GM23338 (cell line): Measurements from ENCODE around the gene CARD6. TPM values are rescaled to one million over a fixed set of nuclear protein-coding genes. Genes with fewer than 3 reads are reported as not detected.

Experiments used
- ATAC-seq: fragments of 200-7000 bp; cut with Tn5 transposase; 3 replicates; pipeline ENCODE4 v1.9.1; 2020
- DNase-seq: peaks from one replicate; pipeline ENCODE4 v3.0.0-alpha.2; 2015; ENCODE audit warnings: low spot score
- H2AFZ ChIP-seq: fragments of 200-600 bp; sonication (generic); 2 replicates; pipeline ENCODE4 v1.8.0; 2016; ENCODE audit warnings: antibody characterized with exemption, mild to moderate bottlenecking, moderate library complexity
- H3F3A ChIP-seq: fragments of 200-600 bp; sonication (generic); replicated peaks from 2 replicates; pipeline ENCODE4 v1.8.0; 2017; ENCODE audit warnings: antibody characterized with exemption, mixed run types, low read depth
- H3K27ac ChIP-seq: fragments of 200-600 bp; sonication (generic); 2 replicates; pipeline ENCODE4 v1.6.1; 2016; ENCODE audit warnings: low read depth
- H3K27me3 ChIP-seq: fragments of 200-600 bp; sonication (generic); 2 replicates; pipeline ENCODE4 v1.8.0; 2016; ENCODE audit warnings: mild to moderate bottlenecking, mixed run types, moderate library complexity; ENCODE audit not compliant: insufficient read depth
- H3K36me3 ChIP-seq: fragments of 200-600 bp; sonication (generic); 2 replicates; pipeline ENCODE4 v1.8.0; 2016; ENCODE audit warnings: mild to moderate bottlenecking; ENCODE audit not compliant: insufficient read depth
- H3K4me1 ChIP-seq: fragments of 200-600 bp; sonication (generic); 2 replicates; pipeline ENCODE4 v1.8.0; 2016; ENCODE audit warnings: mild to moderate bottlenecking, moderate library complexity; ENCODE audit not compliant: insufficient read depth
- H3K4me2 ChIP-seq: fragments of 200-600 bp; sonication (generic); 2 replicates; pipeline ENCODE4 v1.7.1; 2017; ENCODE audit warnings: mixed run types
- H3K4me3 ChIP-seq: fragments of 200-600 bp; sonication (generic); 2 replicates; pipeline ENCODE4 v1.6.1; 2016; ENCODE audit warnings: mixed run types
- H3K79me2 ChIP-seq: fragments of 200-600 bp; sonication (generic); replicated peaks from 2 replicates; pipeline ENCODE4 v1.8.0; 2017; ENCODE audit warnings: mild to moderate bottlenecking; ENCODE audit not compliant: insufficient read depth
- H3K9me2 ChIP-seq: fragments of 200-600 bp; sonication (generic); 2 replicates; pipeline ENCODE4 v1.8.0; 2017; ENCODE audit not compliant: insufficient read depth
- H4K20me1 ChIP-seq: fragments of 200-600 bp; sonication (generic); replicated peaks from 2 replicates; pipeline ENCODE4 v1.8.0; 2017; ENCODE audit warnings: mild to moderate bottlenecking; ENCODE audit not compliant: insufficient read depth
- H3K27ac Mint-ChIP-seq: 2 replicates; pipeline ENCODE4 v1.8.0; 2020; ENCODE audit warnings: inconsistent platforms, mild to moderate bottlenecking, moderate library complexity, mixed read lengths
- H3K27me3 Mint-ChIP-seq: 3 replicates; pipeline ENCODE4 v1.8.0; 2022; ENCODE audit warnings: low read depth, mild to moderate bottlenecking, moderate library complexity, mixed read lengths, inconsistent platforms; ENCODE audit not compliant: insufficient read depth, poor library complexity
- H3K36me3 Mint-ChIP-seq: 3 replicates; pipeline ENCODE4 v1.8.0; 2021; ENCODE audit warnings: low read depth, mild to moderate bottlenecking, inconsistent platforms, moderate library complexity, mixed read lengths
- H3K4me1 Mint-ChIP-seq: 3 replicates; pipeline ENCODE4 v1.8.0; 2020; ENCODE audit warnings: mild to moderate bottlenecking, inconsistent platforms, mixed read lengths
- H3K4me3 Mint-ChIP-seq: 3 replicates; pipeline ENCODE4 v1.8.0; 2021; ENCODE audit warnings: moderate library complexity, mild to moderate bottlenecking, inconsistent platforms, mixed read lengths
- H3K9me3 Mint-ChIP-seq: 3 replicates; pipeline ENCODE4 v1.8.0; 2020; ENCODE audit warnings: moderate library complexity, mild to moderate bottlenecking, inconsistent platforms, mixed read lengths
- CREB1 ChIP-seq: fragments of 250-450 bp; sonication (Bioruptor Pico); IDR thresholded peaks from 2 replicates; pipeline ENCODE4 v1.5.0; 2020; ENCODE audit warnings: low read depth, mild to moderate bottlenecking, moderate library complexity
- CTCF ChIP-seq, 2 experiments: fragments of 200-600 bp in 1 of 2; sonication (generic) in 1 of 2; conservative IDR thresholded peaks; 2 replicates each; pipeline versions ENCODE4 v1.5.1 to v1.6.1; 2016 to 2017; ENCODE audit warnings: antibody characterized with exemption in 2 of 2, low read depth in 2 of 2, mild to moderate bottlenecking in 2 of 2, moderate library complexity in 1 of 2
- ETS1 ChIP-seq: IDR thresholded peaks from 2 replicates; pipeline ENCODE4 v1.6.1; 2016; ENCODE audit warnings: antibody characterized with exemption
- EZH2 ChIP-seq: fragments of 200-600 bp; sonication (generic); IDR thresholded peaks from one replicate; pipeline ENCODE4 v1.8.0; 2017; ENCODE audit warnings: antibody characterized with exemption, mild to moderate bottlenecking, low read depth; ENCODE audit not compliant: unreplicated experiment
- EZH2phosphoT487 ChIP-seq: fragments of 200-600 bp; sonication (generic); IDR thresholded peaks from one replicate; pipeline ENCODE4 v1.8.1; 2018; ENCODE audit warnings: antibody characterized with exemption; ENCODE audit not compliant: unreplicated experiment
- JUNB ChIP-seq: IDR thresholded peaks from one replicate; pipeline ENCODE4 v1.6.1; 2016; ENCODE audit warnings: antibody characterized with exemption; ENCODE audit not compliant: unreplicated experiment
- NANOG ChIP-seq: IDR thresholded peaks from 2 replicates; pipeline ENCODE4 v1.6.1; 2016; ENCODE audit warnings: antibody characterized with exemption, borderline replicate concordance
- POLR2AphosphoS5 ChIP-seq: IDR thresholded peaks from 2 replicates; pipeline ENCODE4 v1.6.1; 2016; ENCODE audit warnings: antibody characterized with exemption, low read depth
- REST ChIP-seq: IDR thresholded peaks from one replicate; pipeline ENCODE4 v1.6.1; 2018; ENCODE audit warnings: antibody characterized with exemption; ENCODE audit not compliant: unreplicated experiment
- STAT1 ChIP-seq: IDR thresholded peaks from one replicate; pipeline ENCODE4 v1.6.1; 2016; ENCODE audit warnings: antibody characterized with exemption; ENCODE audit not compliant: unreplicated experiment
- ZNF114 ChIP-seq: fragments of 250-450 bp; sonication (Bioruptor Pico); IDR thresholded peaks from 2 replicates; pipeline ENCODE4 v1.5.0; 2020; ENCODE audit warnings: mild to moderate bottlenecking, moderate library complexity
- ZNF331 ChIP-seq: fragments of 250-450 bp; sonication (Bioruptor Pico); IDR thresholded peaks from 2 replicates; pipeline ENCODE4 v1.5.0; 2020; ENCODE audit warnings: low read depth, mild to moderate bottlenecking, moderate library complexity
- ZNF462 ChIP-seq: fragments of 250-450 bp; sonication (Bioruptor Pico); IDR thresholded peaks from 2 replicates; pipeline ENCODE4 v1.5.0; 2020; ENCODE audit warnings: mild to moderate bottlenecking, moderate library complexity
- polyA plus RNA-seq: library from polyadenylated mRNA; unstranded; fragments of >200 nt; fragmentation: Nextera tagmentation; extraction: Ambion mirVana; gene quantifications from 2 replicates; pipeline ENCODE4 v1.2.1, GENCODE V29; 2016
- total RNA-seq: library from RNA; depleted of rRNA; stranded (reverse); fragments of >200 nt; shearing (Covaris generic); gene quantifications from 2 replicates; pipeline ENCODE4 v1.2.3, GENCODE V29; 2014

CARD6 gene
- total and polyA plus RNA-seq, 2 experiments from 2014 or later = 0.32 to 0.45 TPM

GRCh38 chr5:40877371-40877988 lies 36.3 kb downstream of the CARD6 start:
- no peaks in the 10 kb centered on the region for H3K27me3 ChIP-seq
- 0 out of 2 replicates have a peak, but pooled peaks cover 3% of the 10 kb centered on the region for H3K36me3 ChIP-seq
- H3K9me2 ChIP-seq = no peaks in the 10 kb centered on the region
- no peak overlapping the region for H3K27ac ChIP-seq
- no peaks in the 10 kb centered on the region for H4K20me1 ChIP-seq
- no peak overlapping the region for H3K4me2 ChIP-seq
- Mint-ChIP-seq H3K4me3 (no peak overlapping the region), H3K27ac (no peak overlapping the region), H3K4me1 (no peaks in the 10 kb centered on the region), H3K36me3 (peaks cover 20% of the 10 kb centered on the region), H3K9me3 (peaks cover 33% of the 10 kb centered on the region), H3K27me3 (peaks cover 7% of the 10 kb centered on the region)
- TF ChIP-seq POLR2AphosphoS5 (no peak), CREB1 (CRISPR knock-in tag) (no peak), STAT1 (no peak), ETS1 (no peak), EZH2 (no peak), ZNF331 (CRISPR knock-in tag) (no peak), ZNF462 (CRISPR knock-in tag) (no peak), EZH2phosphoT487 (no peak), REST (no peak), ZNF114 (CRISPR knock-in tag) (no peak), NANOG (no peak), JUNB (no peak), CTCF (conservative IDR thresholded peaks at IDR 0.05; ENCODE audit: low read depth in 2 of 2) (no peak)
- no peaks in the 10 kb centered on the region for H3K79me2 ChIP-seq
- no peak overlapping the region for H3K4me3 ChIP-seq
- ATAC-seq (no peak), DNase-seq (no peak)
- H3K4me1 ChIP-seq = no peaks in the 10 kb centered on the region
- H2AFZ ChIP-seq = no peak overlapping the region
- H3F3A ChIP-seq = no peaks in the 10 kb centered on the region
